ENCODE data around the gene CBLC. TPM values are rescaled to one million over a fixed set of nuclear protein-coding genes. Genes with fewer than 3 reads are reported as not detected.
A peak's percentile ranks its signal among the peaks of the same experiment; 100 is the strongest.

Gene CBLC
- polyA plus RNA-seq, 12 donors = 0.11 to 9.9 (median 0.18) TPM; not detected in 5

- no peak for DNase-seq
Observed at GRCh38 chr19:44745887-44746600, 31.6 kb upstream of the CBLC start.

- DNase-seq = no peak
Observed at GRCh38 chr19:44746616-44746945, 31.1 kb upstream of the CBLC start.

DNA sequence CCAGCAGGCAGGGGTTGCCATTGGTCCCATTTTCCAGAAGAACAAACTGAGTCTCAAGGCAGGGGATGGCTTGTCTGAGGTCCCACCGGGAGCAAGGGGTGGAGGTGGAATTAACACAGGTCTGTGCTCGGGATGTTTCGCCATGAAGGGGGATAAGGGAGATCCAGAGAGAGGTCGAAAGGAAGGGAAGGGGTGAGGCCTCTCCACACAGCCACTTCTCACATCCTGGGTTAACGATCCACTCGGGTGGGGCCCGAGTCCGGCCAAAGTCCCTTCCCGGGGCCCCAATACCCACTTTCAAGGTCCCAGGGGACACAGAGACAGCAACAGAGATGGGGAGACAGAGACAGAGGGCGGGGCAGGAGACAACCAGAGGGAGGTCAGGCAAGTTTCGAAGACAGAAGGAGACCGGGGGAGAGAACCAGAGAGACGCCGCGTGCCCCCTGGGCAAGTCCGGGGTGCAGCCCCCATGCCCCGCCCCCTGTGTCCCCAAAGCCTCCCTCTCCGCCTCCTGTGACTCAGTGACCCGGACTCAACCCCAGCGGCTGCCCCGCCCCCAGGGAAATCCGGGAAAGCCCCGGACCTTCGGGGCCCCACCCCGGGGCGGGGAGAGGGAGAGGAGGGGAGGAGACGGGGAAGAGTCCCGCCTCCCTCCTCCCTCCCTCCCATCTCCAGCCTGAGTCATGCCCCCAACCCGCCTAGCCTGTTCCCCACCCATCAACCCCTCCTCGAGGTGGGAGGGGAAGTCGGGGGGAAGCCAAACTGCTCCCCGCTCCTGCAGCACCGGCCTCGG, 30.5 kb upstream of the CBLC start:
- peak; percentile 90 for DNase-seq

DNA sequence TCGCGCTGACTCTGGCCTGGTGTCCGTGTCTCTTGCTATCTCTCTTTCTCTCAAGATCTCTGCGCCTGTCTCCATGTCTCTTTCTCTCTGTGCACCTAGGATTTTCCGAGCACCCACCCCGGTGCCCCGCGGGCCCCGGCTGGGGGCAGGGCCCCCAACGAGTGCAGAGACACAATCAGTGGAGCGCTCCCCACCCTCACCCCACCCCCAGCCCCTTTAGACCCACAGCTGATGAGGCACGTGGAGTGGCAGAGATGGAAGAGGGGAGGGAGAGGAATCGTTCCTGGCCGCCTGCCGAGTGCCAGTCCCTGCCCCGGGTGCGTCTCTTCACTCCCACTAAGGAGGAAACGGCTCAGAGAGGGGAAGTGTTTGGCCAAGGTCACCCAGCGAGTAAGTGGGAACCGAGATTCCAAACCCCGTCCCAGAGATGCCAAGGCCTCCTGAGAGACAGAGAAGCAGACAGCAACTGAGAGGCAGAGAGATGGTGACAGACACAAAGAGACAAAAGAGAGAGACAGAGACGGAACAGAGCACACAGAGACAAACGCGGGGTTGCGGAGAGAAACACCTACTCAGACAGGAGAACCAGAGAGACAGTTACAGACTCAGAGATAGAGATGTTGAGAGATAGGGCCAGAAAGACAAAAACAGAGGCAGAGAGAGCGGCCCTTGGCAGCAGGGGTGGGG, 29.8 kb upstream of the CBLC start:
- peak; percentile 64 for DNase-seq

DNA sequence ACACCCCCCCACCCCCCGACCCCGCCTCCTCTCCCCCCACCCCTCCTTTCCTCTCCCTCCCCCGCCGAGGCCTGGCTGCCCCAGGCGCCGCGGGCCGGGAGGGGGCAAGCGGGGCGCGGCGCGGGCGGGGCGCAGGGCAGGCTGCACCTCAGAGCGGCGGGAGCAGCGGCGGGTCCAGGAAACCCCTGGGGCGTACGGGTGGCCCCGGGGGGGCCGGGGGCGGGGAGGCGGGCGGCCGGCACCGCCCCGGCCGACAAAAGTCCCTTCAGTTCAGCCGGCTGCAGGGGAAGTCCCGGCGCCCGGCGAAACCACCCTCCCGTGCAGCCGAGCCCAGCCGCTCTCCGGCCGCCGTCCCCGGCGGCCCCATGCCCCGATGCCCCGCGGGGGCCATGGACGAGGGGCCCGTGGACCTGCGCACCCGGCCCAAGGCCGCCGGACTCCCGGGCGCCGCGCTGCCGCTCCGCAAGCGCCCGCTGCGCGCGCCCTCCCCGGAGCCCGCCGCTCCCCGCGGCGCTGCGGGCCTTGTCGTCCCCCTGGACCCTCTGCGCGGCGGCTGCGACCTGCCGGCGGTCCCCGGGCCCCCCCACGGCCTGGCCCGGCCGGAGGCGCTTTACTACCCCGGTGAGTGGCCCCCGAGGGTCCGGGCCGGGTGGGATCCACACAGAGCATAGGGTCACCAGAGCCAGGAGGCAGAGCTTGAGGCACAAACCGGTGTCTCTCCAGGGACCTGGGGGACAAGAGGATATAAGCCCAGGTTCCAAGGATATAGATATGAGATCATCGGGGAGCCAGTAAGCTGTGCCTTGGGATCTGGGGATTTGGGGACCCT, 29.1 kb upstream of the CBLC start, which contains the start of gene BCL3:
BCL3 (plus strand) TSS at position 283 of the 829 bp plus-strand sequence; CDS start at position 366, 83 bp downstream.
- no peak for DNase-seq

GRCh38 chr19:44749292-44749691, 28.4 kb upstream of the CBLC start:
- no peak for DNase-seq

GRCh38 chr19:44749994-44750393, 27.7 kb upstream of the CBLC start:
- DNase-seq = no peak

- no peak for DNase-seq
Observed at GRCh38 chr19:44752123-44752815, 25.4 kb upstream of the CBLC start.

- DNase-seq = peak; percentile 79
Observed at GRCh38 chr19:44752816-44753625, 24.7 kb upstream of the CBLC start.

GRCh38 chr19:44753626-44753931, 24.1 kb upstream of the CBLC start:
- no peak for DNase-seq

DNA sequence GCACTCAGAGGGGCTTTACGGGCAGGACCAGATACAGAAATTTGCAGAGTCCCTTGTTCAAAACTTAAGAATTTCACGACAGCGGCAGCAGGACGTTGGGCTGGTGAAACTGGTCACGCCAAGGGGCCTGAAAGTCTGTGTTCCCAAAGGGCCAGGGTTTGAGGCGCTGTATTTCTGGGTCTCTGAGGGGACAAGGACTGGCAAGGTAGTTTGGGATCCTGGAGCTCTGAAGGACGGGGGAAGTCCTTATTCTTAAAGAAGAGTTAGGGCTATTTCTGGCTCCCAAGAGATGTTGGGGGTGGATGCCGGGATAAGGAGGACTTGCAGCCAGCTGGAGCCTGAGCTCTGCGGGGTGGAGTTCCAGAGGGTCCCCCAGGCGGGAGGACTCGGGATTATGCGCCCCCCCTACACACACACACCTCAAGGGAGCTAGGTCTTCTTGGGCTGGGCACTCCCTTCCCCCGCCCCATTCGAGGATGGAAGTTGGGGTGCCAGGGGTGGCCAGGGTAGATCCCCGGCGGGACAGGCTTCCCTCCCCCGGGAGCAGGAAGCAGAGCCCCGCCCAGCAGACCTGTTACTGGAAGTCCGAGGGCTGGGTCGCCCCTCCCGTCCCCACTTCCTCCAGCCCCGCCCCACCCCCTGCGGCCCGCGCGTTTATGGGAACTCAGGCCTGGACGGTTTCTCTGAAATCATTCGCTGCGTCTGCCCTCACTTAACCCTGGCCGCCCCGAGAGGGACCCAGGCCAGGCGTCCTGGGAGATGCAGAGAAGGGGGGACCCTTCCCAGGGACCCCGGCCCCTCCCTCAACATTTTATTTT, 23.5 kb upstream of the CBLC start:
- peak; percentile 65 for DNase-seq

DNA sequence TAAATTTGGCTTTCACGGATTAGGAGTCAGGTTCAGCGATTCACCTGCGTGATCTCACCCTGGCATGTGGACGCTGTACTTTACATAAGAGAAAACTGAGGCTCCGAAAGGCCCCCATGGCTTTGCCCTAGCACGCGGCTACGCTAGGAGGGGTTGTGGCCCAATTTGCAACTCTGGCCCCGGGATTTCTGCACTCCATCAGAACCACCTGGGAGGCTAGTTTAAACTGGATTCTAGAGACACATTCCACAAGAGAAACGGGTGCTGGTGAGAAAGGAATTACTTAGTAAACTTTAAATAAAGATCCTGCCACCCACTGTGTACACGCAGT, 23.0 kb upstream of the CBLC start:
- DNase-seq = no peak

DNA sequence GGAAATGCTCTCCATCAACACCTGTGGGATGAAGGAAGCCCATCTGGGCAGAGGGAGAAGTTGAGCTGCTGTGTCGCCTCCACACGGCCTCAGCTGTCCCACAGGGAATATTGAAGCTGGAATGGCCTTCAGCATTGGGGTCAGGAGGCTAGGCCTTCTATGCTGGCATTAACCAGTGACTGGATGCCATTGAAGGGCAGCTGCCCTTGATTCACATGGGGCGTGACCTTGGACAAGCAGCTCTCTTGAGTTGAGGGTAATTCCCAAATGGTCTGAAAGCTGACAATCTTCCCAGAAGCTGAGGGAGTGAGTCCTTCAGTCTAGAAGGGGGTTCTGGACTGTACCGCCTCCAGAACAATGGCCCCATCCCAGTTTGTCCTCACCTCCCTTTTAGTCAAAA, 22.5 kb upstream of the CBLC start:
- DNase-seq = no peak

GRCh38 chr19:44756089-44756562, 21.6 kb upstream of the CBLC start:
- DNase-seq = no peak

- peak; percentile 67 for DNase-seq
Observed at GRCh38 chr19:44757057-44757734, 20.5 kb upstream of the CBLC start.

- peak; percentile 76 for DNase-seq
Observed at GRCh38 chr19:44757735-44758505, 19.8 kb upstream of the CBLC start.

DNA sequence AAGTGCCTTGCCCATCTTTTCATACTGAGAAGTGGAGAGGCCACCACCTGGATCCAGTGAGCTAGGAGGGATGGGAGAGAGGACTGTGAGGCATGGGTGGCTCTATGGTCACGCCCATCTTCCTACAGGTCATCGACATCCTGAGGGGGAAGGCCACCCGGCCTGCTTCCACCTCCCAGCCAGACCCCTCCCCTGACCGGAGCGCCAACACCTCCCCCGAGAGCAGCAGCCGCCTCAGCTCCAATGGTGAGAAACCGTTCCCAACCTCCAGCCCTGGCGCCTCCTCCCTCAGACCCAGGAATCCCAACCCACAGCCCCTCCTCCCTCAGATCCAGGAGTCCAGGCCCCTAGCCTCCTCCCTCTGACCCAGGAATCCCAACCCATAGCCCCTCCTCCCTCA, 19.1 kb upstream of the CBLC start:
- DNase-seq = no peak

Measured in muscle of arm (tissue), 12 donors.